NCI-H1105 (cell line): ENCODE results near the gene RPS6KA1.

ENCODE experiments used
- DNase-seq: peaks from one replicate; lab custom pipeline; 2025; lab: John Stamatoyannopoulos, UW

RPS6KA1 gene

GRCh38 chr1:26531651-26532131 lies 2.1 kb downstream of the RPS6KA1 start:
- no peak for DNase-seq

- no peak for DNase-seq
These were observed 4.5 kb downstream of the RPS6KA1 start for GRCh38 chr1:26533951-26534509.

GRCh38 chr1:26535201-26535600 lies 5.6 kb downstream of the RPS6KA1 start:
- DNase-seq = no peak

GRCh38 chr1:26536081-26536480 lies 6.5 kb downstream of the RPS6KA1 start:
- no peak for DNase-seq

GRCh38 chr1:26536521-26536920 lies 7.0 kb downstream of the RPS6KA1 start:
- no peak for DNase-seq

- no peak for DNase-seq
These were observed 8.4 kb downstream of the RPS6KA1 start for GRCh38 chr1:26537951-26538352.

GRCh38 chr1:26538480-26539412 lies 9.2 kb downstream of the RPS6KA1 start:
- DNase-seq = no peak

- no peak for DNase-seq
These were observed 10.2 kb downstream of the RPS6KA1 start for GRCh38 chr1:26539722-26540121.

GRCh38 chr1:26540351-26540750 lies 10.8 kb downstream of the RPS6KA1 start:
- no peak for DNase-seq

- DNase-seq = no peak
These were observed 11.9 kb downstream of the RPS6KA1 start for GRCh38 chr1:26541431-26541815.

- DNase-seq = no peak
These were observed 12.5 kb downstream of the RPS6KA1 start for GRCh38 chr1:26541816-26542711.

- no peak for DNase-seq
These were observed 13.3 kb downstream of the RPS6KA1 start for GRCh38 chr1:26542771-26543451.

- DNase-seq = no peak
These were observed 13.9 kb downstream of the RPS6KA1 start for GRCh38 chr1:26543462-26543861.

GRCh38 chr1:26544126-26544525 lies 14.6 kb downstream of the RPS6KA1 start:
- DNase-seq = no peak

GRCh38 chr1:26545969-26546323 lies 16.4 kb downstream of the RPS6KA1 start:
- DNase-seq = no peak

- no peak for DNase-seq
These were observed 16.8 kb downstream of the RPS6KA1 start for GRCh38 chr1:26546375-26546774.

GRCh38 chr1:26546819-26547218 lies 17.3 kb downstream of the RPS6KA1 start:
- no peak for DNase-seq

- no peak for DNase-seq
These were observed 19.3 kb downstream of the RPS6KA1 start for GRCh38 chr1:26548841-26549240.

GRCh38 chr1:26550946-26551345 lies 21.4 kb downstream of the RPS6KA1 start:
- DNase-seq = no peak

- no peak for DNase-seq
These were observed 23.2 kb downstream of the RPS6KA1 start for GRCh38 chr1:26552720-26553119.

- DNase-seq = no peak
These were observed 24.6 kb downstream of the RPS6KA1 start for GRCh38 chr1:26553942-26554682.
